Thoracic aorta (tissue), 2 donors: ENCODE results near the gene ALDH3B1. TPM values are rescaled to one million over a fixed set of nuclear protein-coding genes. Genes with fewer than 3 reads are reported as not detected.

Source experiments
- ATAC-seq: fragments of 150-250 bp; one replicate; pipeline ENCODE4 v1.8.0; 2017; ENCODE audit warnings: low read depth; ENCODE audit not compliant: insufficient number of reproducible peaks, low FRiP score
- DNase-seq: peaks from one replicate; pipeline ENCODE4 v3.0.0-alpha.2; 2020; ENCODE audit warnings: low spot score
- H3K27ac ChIP-seq, 2 donors: fragments of 200-600 bp; sonication (generic); 1 replicate in 1 of 2; 2 replicates in 1 of 2; pipeline ENCODE4 v1.5.1; 2016; ENCODE audit warnings: mild to moderate bottlenecking in 2 of 2, moderate library complexity in 2 of 2
- H3K27me3 ChIP-seq: fragments of 200-600 bp; sonication (generic); replicated peaks from 2 replicates; pipeline ENCODE4 v1.6.0; 2016; ENCODE audit warnings: mild to moderate bottlenecking; ENCODE audit not compliant: insufficient read depth
- H3K36me3 ChIP-seq: fragments of 200-600 bp; sonication (generic); one replicate; pipeline ENCODE4 v1.5.1; 2016
- H3K4me1 ChIP-seq, 2 donors: fragments of 200-600 bp; sonication (generic); 1 replicate in 1 of 2; 2 replicates in 1 of 2; pipeline versions ENCODE4 v1.5.1 to v1.6.0; 2016; ENCODE audit warnings: low read depth in 2 of 2, mild to moderate bottlenecking in 1 of 2; ENCODE audit not compliant: control insufficient read depth in 1 of 2
- H3K4me3 ChIP-seq: fragments of 200-600 bp; sonication (generic); 2 replicates; pipeline ENCODE4 v1.5.1; 2016; ENCODE audit warnings: mild to moderate bottlenecking
- H3K9me3 ChIP-seq: fragments of 200-600 bp; sonication (generic); 2 replicates; pipeline ENCODE4 v1.5.1; 2016
- total RNA-seq, 2 donors: library from RNA; depleted of rRNA; stranded (reverse); fragments of >200 nt; gene quantifications; one replicate each; pipeline versions ENCODE4 v1.1.0 to v1.2.3, GENCODE V29; 2016
- TF ChIP-seq, protein P1 (sequence below): fragments of 200-600 bp; sonication (generic); IDR thresholded peaks from one replicate; pipeline ENCODE4 v1.5.1; 2019; ENCODE audit warnings: antibody characterized with exemption

Gene ALDH3B1
- total RNA-seq, 2 donors from 2014 or later = 17.6 to 24.2 TPM

DNA sequence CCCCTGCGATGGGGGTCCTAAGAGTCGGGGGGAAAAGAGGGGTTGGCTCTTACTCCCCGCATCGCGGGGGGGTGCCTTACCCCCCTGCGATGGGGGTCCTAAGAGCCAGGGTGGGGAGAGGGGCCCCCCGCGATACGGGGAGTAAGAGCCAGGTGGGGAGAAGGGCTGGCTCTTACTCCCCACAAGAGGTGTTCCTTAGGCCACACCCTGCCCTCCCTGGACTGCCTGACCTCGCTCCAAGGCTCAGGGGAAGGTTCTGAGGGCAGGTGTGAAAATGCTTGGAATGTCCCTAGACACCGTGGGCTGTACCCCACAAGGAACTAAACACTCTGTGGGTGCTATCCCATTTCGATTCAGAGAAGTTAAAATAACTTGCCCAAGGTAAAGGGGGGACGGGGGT lies 14.1 kb upstream of the ALDH3B1 start:
- Histone ChIP-seq H3K36me3 (no peaks in the 10 kb centered on the region), H3K4me3 (no peak overlapping the region), H3K27ac (no peak overlapping the region), H3K9me3 (no peaks in the 10 kb centered on the region), H3K4me1 (no peaks in the 10 kb centered on the region), H3K27me3 (no peaks in the 10 kb centered on the region)
- TF ChIP-seq, protein P1, sequence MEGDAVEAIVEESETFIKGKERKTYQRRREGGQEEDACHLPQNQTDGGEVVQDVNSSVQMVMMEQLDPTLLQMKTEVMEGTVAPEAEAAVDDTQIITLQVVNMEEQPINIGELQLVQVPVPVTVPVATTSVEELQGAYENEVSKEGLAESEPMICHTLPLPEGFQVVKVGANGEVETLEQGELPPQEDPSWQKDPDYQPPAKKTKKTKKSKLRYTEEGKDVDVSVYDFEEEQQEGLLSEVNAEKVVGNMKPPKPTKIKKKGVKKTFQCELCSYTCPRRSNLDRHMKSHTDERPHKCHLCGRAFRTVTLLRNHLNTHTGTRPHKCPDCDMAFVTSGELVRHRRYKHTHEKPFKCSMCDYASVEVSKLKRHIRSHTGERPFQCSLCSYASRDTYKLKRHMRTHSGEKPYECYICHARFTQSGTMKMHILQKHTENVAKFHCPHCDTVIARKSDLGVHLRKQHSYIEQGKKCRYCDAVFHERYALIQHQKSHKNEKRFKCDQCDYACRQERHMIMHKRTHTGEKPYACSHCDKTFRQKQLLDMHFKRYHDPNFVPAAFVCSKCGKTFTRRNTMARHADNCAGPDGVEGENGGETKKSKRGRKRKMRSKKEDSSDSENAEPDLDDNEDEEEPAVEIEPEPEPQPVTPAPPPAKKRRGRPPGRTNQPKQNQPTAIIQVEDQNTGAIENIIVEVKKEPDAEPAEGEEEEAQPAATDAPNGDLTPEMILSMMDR = no peak
- no peak for DNase-seq
- no peak for ATAC-seq

DNA sequence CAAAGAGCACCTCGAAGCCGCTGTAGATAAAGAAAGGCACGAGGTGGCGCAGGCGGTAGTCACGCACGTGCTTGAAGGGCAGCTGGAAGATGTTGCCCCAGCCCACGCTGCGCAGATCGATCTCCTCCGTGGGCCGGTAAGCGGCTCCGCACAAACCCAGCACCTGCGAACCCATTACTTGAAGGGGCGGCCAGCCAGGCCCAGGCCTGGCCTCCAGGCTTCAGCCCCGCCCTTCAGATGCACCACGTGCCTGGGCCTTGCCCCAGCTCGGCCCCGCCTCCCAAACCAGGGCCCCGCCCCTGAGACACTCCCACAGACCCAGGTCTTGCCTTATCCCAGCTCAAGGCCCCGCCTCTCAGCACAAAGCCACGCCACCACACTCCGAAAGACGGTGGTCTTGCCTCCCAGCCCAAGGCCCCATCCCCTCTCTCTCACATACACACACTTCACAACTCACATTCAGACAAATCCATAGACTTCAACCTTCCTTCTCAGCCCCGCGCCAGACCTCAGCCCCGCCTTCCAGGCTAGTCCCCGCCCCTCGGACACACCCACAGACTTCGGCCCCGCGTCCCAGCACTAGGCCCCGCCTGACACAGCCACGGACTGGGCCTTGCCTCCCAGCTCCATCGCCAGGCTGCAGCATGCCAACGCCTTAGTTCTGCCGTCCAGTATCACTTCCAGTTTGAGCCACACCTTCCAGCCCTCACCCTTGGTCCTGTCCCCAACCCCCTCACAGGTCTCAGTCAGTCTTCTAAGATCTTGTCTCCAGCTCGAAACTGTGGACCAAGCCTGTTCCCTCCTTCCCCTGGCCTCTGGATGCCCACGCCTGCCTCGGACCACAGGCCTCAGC lies 13.3 kb upstream of the ALDH3B1 start:
- no peaks in the 10 kb centered on the region for H3K9me3 ChIP-seq
- H3K4me3 ChIP-seq = no peak overlapping the region
- DNase-seq (no peak), ATAC-seq (no peak)
- no peaks in the 10 kb centered on the region for H3K27me3 ChIP-seq
- no peaks in the 10 kb centered on the region for H3K4me1 ChIP-seq
- H3K27ac ChIP-seq = no peak overlapping the region
- H3K36me3 ChIP-seq = no peaks in the 10 kb centered on the region
- TF ChIP-seq, protein P1 = no peak

- ATAC-seq = no peak
- no peak for DNase-seq
Measured at GRCh38 chr11:67997475-67997921, 12.6 kb upstream of the ALDH3B1 start.

DNA sequence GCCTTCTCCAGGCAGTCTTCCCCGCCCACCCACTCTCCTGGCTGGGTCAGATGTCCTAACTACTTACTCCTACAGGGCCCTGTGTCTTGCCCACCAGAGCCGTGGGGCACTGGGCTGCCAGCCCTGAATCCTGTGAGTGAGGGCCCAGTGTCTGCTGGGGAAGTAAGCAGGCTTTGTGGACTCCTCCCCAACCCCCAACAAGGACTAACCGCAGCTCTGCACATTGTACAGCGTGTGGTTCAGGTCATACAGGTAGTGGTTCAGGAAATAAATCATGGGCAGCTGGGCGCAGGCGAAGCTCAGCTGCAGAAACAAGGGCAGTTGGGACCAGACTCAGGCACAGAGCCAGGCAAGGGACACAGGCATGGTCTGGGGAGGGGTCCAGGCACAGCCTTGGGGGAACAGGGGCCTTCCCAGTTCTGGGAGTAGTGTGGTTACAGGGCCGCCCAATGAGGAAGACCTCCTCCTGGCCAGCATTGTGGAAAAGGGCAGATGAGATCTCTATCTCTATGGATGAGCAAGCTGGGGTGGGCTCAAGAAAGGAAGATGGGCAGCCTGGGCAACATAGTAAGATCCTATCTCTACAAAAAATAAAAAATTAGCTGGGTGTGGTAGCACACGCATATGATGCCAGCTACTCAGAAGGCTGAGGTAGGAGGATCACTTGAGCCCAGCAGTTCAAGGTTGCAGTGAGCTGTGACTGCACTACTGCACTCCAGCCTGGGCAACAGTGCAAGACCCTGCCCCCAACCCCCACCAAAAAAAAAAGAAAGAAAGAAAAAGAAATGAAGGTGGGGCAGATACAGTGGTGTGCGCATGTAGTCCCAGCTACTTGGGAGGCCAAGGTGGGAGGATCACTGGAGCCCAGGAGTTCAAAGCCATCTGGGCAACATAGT lies 11.7 kb upstream of the ALDH3B1 start:
- ATAC-seq (no peak), DNase-seq (no peak)
- Histone ChIP-seq H3K9me3 (no peaks in the 10 kb centered on the region), H3K27ac (no peak overlapping the region), H3K36me3 (no peaks in the 10 kb centered on the region), H3K4me1 (no peaks in the 10 kb centered on the region), H3K27me3 (no peaks in the 10 kb centered on the region), H3K4me3 (no peak overlapping the region)
- TF ChIP-seq, protein P1 = no peak

More at GRCh38 chr11:67997475-67997921, 12.6 kb upstream of the ALDH3B1 start:
- Histone ChIP-seq H3K27ac (no peak overlapping the region), H3K36me3 (no peaks in the 10 kb centered on the region), H3K27me3 (no peaks in the 10 kb centered on the region), H3K9me3 (no peaks in the 10 kb centered on the region), H3K4me1 (no peaks in the 10 kb centered on the region), H3K4me3 (no peak overlapping the region)
- TF ChIP-seq, protein P1 = no peak

GRCh38 chr11:67999201-67999629 lies 10.9 kb upstream of the ALDH3B1 start:
- no peaks in the 10 kb centered on the region for H3K36me3 ChIP-seq
- H3K4me1 ChIP-seq = peaks cover 0 to 2% of the 10 kb centered on the region in 2 donors
- H3K4me3 ChIP-seq = no peak overlapping the region
- H3K27me3 ChIP-seq = no peaks in the 10 kb centered on the region
- no peak for ATAC-seq
- H3K27ac ChIP-seq = no peak overlapping the region
- TF ChIP-seq, protein P1 = no peak
- DNase-seq = no peak
- H3K9me3 ChIP-seq = no peaks in the 10 kb centered on the region
